Measurements from ENCODE around the gene CLCN4.

The CLCN4 gene

GRCh38 chrX:10167573-10167972 lies 10.8 kb downstream of the CLCN4 start:
- no peak for DNase-seq (ENCODE audit: low read depth)

- DNase-seq (ENCODE audit: low read depth), result no peak
These were observed 11.5 kb downstream of the CLCN4 start for GRCh38 chrX:10168226-10168625.

GRCh38 chrX:10169175-10169574 lies 12.4 kb downstream of the CLCN4 start:
- DNase-seq (ENCODE audit: low read depth), result no peak

GRCh38 chrX:10171249-10171648 lies 14.5 kb downstream of the CLCN4 start:
- no peak for DNase-seq (ENCODE audit: low read depth)

- no peak for DNase-seq (ENCODE audit: low read depth)
These were observed 16.1 kb downstream of the CLCN4 start for GRCh38 chrX:10172877-10173276.

GRCh38 chrX:10173331-10173900 lies 16.6 kb downstream of the CLCN4 start:
- DNase-seq (ENCODE audit: low read depth), result no peak

- no peak for DNase-seq (ENCODE audit: low read depth)
These were observed 17.3 kb downstream of the CLCN4 start for GRCh38 chrX:10174051-10174450.

GRCh38 chrX:10174810-10175209 lies 18.0 kb downstream of the CLCN4 start:
- no peak for DNase-seq (ENCODE audit: low read depth)

- DNase-seq (ENCODE audit: low read depth), result no peak
These were observed 18.6 kb downstream of the CLCN4 start for GRCh38 chrX:10175319-10175871.

GRCh38 chrX:10176121-10177003 lies 19.6 kb downstream of the CLCN4 start:
- no peak for DNase-seq (ENCODE audit: low read depth)

- DNase-seq (ENCODE audit: low read depth), result no peak
These were observed 20.2 kb downstream of the CLCN4 start for GRCh38 chrX:10177004-10177396.

- DNase-seq (ENCODE audit: low read depth), result no peak
These were observed 20.8 kb downstream of the CLCN4 start for GRCh38 chrX:10177601-10178000.

GRCh38 chrX:10178866-10179463 lies 22.2 kb downstream of the CLCN4 start:
- no peak for DNase-seq (ENCODE audit: low read depth)

- DNase-seq (ENCODE audit: low read depth), result no peak
These were observed 27.0 kb downstream of the CLCN4 start for GRCh38 chrX:10183760-10184159.

GRCh38 chrX:10184411-10184810 lies 27.6 kb downstream of the CLCN4 start:
- DNase-seq (ENCODE audit: low read depth), result no peak

- no peak for DNase-seq (ENCODE audit: low read depth)
These were observed 29.6 kb downstream of the CLCN4 start for GRCh38 chrX:10186355-10186754.

GRCh38 chrX:10187421-10187820 lies 30.6 kb downstream of the CLCN4 start:
- DNase-seq (ENCODE audit: low read depth), result no peak

- DNase-seq (ENCODE audit: low read depth), result peak; percentile 43
These were observed 32.8 kb downstream of the CLCN4 start for GRCh38 chrX:10189317-10190268.

- DNase-seq (ENCODE audit: low read depth), result peak; percentile 75
These were observed 33.6 kb downstream of the CLCN4 start for GRCh38 chrX:10190367-10190766.

- no peak for DNase-seq (ENCODE audit: low read depth)
These were observed 36.8 kb downstream of the CLCN4 start for GRCh38 chrX:10193587-10193986.

- DNase-seq (ENCODE audit: low read depth), result no peak
These were observed 38.6 kb downstream of the CLCN4 start for GRCh38 chrX:10195425-10195824.

GRCh38 chrX:10195947-10196346 lies 39.2 kb downstream of the CLCN4 start:
- no peak for DNase-seq (ENCODE audit: low read depth)

Data from fibroblast of the conjunctiva (primary cell).